Nephron (organoid): Measurements from ENCODE around the gene DIS3L2.

Experiments used
- H3K27ac Mint-ChIP-seq, 3 experiments: 2 replicates each; pipeline ENCODE4 v1.8.0; 2020; ENCODE audit warnings: mixed read lengths in 3 of 3, mild to moderate bottlenecking in 2 of 3, moderate library complexity in 1 of 3
- H3K27me3 Mint-ChIP-seq: 2 replicates; pipeline ENCODE4 v1.8.0; 2021; ENCODE audit warnings: low read depth, mild to moderate bottlenecking, moderate library complexity, mixed read lengths
- H3K36me3 Mint-ChIP-seq: 2 replicates; pipeline ENCODE4 v1.8.0; 2020; ENCODE audit warnings: low read depth, mixed read lengths
- H3K4me1 Mint-ChIP-seq: 2 replicates; pipeline ENCODE4 v1.8.0; 2020; ENCODE audit warnings: mixed read lengths
- H3K4me3 Mint-ChIP-seq, 3 experiments: 2 replicates each; pipeline ENCODE4 v1.8.0; 2020; ENCODE audit warnings: mild to moderate bottlenecking in 3 of 3, mixed read lengths in 3 of 3, moderate library complexity in 2 of 3
- H3K9me3 Mint-ChIP-seq: 2 replicates; pipeline ENCODE4 v1.8.0; 2020; ENCODE audit warnings: mixed read lengths
- TF ChIP-seq, protein P1 (sequence below), 3 experiments: fragments of 200-600 bp; sonication (generic); IDR thresholded peaks; one replicate each; pipeline ENCODE4 v1.5.0; 2021; ENCODE audit warnings: antibody characterized with exemption in 3 of 3; ENCODE audit not compliant: unreplicated experiment in 3 of 3

Gene DIS3L2

DNA sequence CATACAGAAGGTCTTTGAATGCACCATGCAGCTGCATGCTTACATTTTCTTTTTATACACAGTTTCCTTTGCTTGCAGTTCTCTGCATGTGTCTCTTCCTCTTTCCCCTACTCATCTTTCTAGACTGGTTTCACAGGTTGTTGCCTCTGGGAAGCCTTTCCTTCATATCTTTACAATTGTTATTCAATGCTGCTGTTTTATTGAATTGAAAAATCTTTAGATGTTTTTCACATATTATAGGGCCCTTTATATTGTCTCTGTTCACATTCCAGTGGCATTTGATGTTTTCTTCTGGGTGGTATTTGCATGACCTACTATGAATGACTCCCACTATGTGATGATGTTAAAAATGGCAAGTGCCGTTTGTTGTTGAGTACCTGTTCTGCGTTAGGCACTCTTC is 91.1 kb downstream of the DIS3L2 start:
- TF ChIP-seq, protein P1, sequence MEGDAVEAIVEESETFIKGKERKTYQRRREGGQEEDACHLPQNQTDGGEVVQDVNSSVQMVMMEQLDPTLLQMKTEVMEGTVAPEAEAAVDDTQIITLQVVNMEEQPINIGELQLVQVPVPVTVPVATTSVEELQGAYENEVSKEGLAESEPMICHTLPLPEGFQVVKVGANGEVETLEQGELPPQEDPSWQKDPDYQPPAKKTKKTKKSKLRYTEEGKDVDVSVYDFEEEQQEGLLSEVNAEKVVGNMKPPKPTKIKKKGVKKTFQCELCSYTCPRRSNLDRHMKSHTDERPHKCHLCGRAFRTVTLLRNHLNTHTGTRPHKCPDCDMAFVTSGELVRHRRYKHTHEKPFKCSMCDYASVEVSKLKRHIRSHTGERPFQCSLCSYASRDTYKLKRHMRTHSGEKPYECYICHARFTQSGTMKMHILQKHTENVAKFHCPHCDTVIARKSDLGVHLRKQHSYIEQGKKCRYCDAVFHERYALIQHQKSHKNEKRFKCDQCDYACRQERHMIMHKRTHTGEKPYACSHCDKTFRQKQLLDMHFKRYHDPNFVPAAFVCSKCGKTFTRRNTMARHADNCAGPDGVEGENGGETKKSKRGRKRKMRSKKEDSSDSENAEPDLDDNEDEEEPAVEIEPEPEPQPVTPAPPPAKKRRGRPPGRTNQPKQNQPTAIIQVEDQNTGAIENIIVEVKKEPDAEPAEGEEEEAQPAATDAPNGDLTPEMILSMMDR (IDR thresholded peaks at IDR 0.05; ENCODE audit: unreplicated experiment in 3 of 3): no peak
- Mint-ChIP-seq H3K36me3 (peaks cover 11% of the 10 kb centered on the region), H3K9me3 (peaks cover 9% of the 10 kb centered on the region), H3K4me3 (no peak overlapping the region), H3K27ac (no peak overlapping the region), H3K4me1 (peaks cover 4% of the 10 kb centered on the region), H3K27me3 (no peaks in the 10 kb centered on the region)

- TF ChIP-seq, protein P1 (IDR thresholded peaks at IDR 0.05; ENCODE audit: unreplicated experiment in 3 of 3): no peak
- H3K36me3 Mint-ChIP-seq: peaks cover 16% of the 10 kb centered on the region
- peaks cover 9% of the 10 kb centered on the region for H3K9me3 Mint-ChIP-seq
- H3K4me1 Mint-ChIP-seq: peaks cover 4% of the 10 kb centered on the region
- no peaks in the 10 kb centered on the region for H3K27me3 Mint-ChIP-seq
- H3K4me3 Mint-ChIP-seq: no peak overlapping the region
- no peak overlapping the region for H3K27ac Mint-ChIP-seq
These were observed 92.3 kb downstream of the DIS3L2 start for GRCh38 chr2:232053777-232054176.

DNA sequence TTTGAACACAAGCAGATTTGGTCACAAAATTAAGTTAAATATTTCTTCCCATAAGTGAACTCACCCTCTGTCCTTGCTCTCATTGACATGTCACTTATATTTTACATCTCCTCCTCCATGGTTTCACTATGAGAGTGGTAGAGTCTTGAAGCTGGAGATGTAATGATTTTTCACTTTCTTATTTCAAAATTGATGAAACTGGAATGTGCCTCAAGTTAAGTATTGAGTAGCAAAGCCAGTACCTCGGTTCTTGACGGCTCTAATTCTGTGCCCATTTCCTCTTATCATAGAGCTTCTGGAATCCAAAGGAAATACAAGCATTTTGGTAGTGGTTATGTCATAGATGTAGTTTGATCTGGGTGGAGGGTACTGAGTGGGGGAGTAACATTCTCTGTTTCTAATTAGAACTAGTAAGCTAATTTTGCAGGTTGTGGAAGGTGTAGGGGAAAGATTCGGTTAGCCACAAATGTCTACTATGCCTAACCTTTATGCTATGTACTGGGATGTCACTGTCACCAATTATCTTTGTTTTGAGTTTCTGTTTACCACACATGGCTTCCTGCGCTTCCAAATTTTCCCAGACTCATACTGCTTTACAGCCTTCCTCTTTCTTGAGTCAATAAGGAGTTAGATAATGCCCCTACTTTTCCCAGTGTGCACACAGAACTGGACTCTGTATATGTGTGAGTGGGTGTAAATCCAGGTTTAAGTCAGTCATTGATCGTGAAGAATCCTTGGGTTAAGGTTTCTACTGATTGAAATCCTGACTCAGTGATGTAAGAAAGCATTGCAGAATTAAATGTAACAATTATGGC is 96.8 kb downstream of the DIS3L2 start:
- no peaks in the 10 kb centered on the region for H3K27me3 Mint-ChIP-seq
- TF ChIP-seq, protein P1 (IDR thresholded peaks at IDR 0.05; ENCODE audit: unreplicated experiment in 3 of 3): no peak
- peaks cover 15% of the 10 kb centered on the region for H3K9me3 Mint-ChIP-seq
- H3K4me3 Mint-ChIP-seq: no peak overlapping the region
- H3K4me1 Mint-ChIP-seq: peaks cover 4% of the 10 kb centered on the region
- H3K27ac Mint-ChIP-seq: no peak overlapping the region
- peaks cover 16% of the 10 kb centered on the region for H3K36me3 Mint-ChIP-seq

DNA sequence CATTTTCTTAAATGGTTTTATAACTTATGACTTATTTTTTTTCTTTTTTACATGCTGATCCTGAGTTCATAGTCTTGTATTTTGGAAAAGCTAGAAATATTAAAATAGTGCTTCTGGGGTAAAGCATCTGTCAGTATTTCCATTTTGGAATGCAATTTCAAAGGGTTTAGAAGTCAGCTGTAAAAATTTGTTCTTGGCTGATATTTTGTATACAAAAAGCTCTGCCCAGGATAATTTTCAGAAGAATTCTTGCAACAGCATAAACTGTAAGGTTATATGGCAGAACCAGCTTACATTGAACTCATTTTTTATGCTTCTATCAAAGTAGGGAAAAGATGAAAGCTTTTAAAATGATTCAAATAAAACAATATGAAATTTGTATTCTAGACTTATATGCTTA is 97.4 kb downstream of the DIS3L2 start:
- peaks cover 16% of the 10 kb centered on the region for H3K36me3 Mint-ChIP-seq
- no peak overlapping the region for H3K27ac Mint-ChIP-seq
- H3K4me1 Mint-ChIP-seq: peaks cover 4% of the 10 kb centered on the region
- TF ChIP-seq, protein P1 (IDR thresholded peaks at IDR 0.05; ENCODE audit: unreplicated experiment in 3 of 3): no peak
- H3K9me3 Mint-ChIP-seq: peaks cover 15% of the 10 kb centered on the region
- no peaks in the 10 kb centered on the region for H3K27me3 Mint-ChIP-seq
- H3K4me3 Mint-ChIP-seq: no peak overlapping the region

- no peaks in the 10 kb centered on the region for H3K27me3 Mint-ChIP-seq
These were observed 99.8 kb downstream of the DIS3L2 start for GRCh38 chr2:232061265-232061664.

More at GRCh38 chr2:232061265-232061664, 99.8 kb downstream of the DIS3L2 start:
- no peak overlapping the region for H3K27ac Mint-ChIP-seq
- TF ChIP-seq, protein P1 (IDR thresholded peaks at IDR 0.05; ENCODE audit: unreplicated experiment in 3 of 3): no peak
- peaks cover 13% of the 10 kb centered on the region for H3K36me3 Mint-ChIP-seq
- H3K4me3 Mint-ChIP-seq: no peak overlapping the region
- peaks cover 9% of the 10 kb centered on the region for H3K9me3 Mint-ChIP-seq
- H3K4me1 Mint-ChIP-seq: no peaks in the 10 kb centered on the region
